ENCODE results near the gene EFTUD2. TPM values are rescaled to one million over a fixed set of nuclear protein-coding genes. Genes with fewer than 3 reads are reported as not detected.

The EFTUD2 gene
- total and polyA plus RNA-seq, 2 of the 4 experiments (the other 2 are of a cell fraction), result 72.5 to 126 TPM

DNA sequence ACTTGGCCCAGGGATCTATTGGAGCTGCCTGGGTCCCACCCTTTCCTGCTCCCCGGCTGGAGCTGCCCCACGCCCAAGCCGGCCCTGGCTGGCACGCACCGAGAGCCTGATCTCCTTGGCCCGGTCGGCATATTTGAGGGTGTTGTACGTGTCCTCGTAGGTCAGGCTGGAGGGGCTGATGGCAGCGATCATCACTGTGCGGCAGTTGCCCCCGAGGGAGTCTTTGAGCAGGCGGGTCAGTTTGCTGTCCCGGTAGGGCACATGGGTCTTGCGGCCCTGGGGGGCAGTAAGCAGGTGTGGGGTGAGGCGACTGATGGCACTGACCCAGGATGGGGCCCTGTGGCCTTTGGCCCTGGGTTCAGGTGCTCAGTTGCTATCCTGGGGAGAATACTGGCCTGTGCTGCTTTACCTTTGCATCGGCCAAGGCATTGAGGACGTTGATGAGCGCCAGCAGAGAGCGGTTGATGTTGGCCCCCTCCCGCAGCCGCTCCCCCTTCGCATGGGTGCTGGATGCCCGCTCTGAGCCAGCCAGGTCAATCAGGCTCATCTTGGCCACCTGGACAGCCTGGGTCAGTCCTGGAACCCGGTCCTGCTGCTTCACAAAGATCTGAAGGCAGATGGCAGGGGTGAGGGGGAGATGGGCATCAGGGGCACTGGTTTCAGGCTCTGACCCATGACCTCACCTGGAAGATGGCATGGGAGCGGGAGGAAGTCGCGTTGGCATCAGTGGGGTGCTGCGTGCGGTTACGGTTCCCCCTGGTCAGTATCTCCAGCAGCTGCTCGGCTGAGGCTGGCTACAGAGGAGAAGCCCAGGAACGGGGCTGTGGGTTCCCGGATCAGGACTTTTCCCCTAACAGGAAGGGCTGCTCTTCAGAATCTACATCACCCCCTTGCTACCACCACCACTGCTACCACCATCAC is 34.8 kb upstream of the EFTUD2 start (continued):
- no peak for TF ChIP-seq BHLHE40 (IDR thresholded peaks at IDR 0.05; ENCODE audit: low read depth, low read length)

DNA sequence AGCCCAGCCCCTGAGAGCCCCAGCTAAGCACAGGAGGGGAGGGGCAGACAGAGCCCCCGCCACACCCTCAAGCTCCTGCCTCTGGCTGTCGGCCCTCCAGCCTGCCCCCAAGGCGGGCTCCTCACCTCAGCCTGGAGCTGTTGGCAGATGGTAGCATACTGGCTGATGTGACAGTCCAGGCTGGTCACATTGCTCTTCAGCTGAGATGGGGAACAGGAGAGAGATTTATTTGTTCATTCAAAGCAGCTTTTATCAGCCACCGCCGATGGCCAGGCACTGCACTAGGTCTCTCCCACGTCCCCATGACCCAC is 33.5 kb upstream of the EFTUD2 start:
- ATAC-seq (ENCODE audit: low read depth) (no peak), DNase-seq (no peak)
- no peak overlapping the region for H3K4ac ChIP-seq (ENCODE audit: low read depth, low read length)
- no peak overlapping the region for H3K23ac ChIP-seq (ENCODE audit: low read depth, low read length)
- no peaks in the 10 kb centered on the region; the same call in 1 of the 2 replicates for H3K9me1 ChIP-seq (ENCODE audit: insufficient read depth, low read length)
- dilution Hi-C loops (cut with HindIII; ENCODE audit: low sequenced_read_pairs, unreplicated experiment) (no loop called here), in situ Hi-C loops (cut with MboI; ENCODE audit: low sequenced_read_pairs) (no loop called here), intact Hi-C loops (cut with micrococcal nuclease) (no loop called here)
- POLR2A ChIA-PET (ENCODE audit: unreplicated experiment), result no interaction called here
- no peak overlapping the region for H2AK9ac ChIP-seq (replicated peaks; ENCODE audit: low read depth, low read length, poor library complexity)
- H3K4me3 ChIP-seq (ENCODE audit: insufficient read depth, low read depth, low read length), result no peak overlapping the region
- no peak overlapping the region for H3K18ac ChIP-seq (ENCODE audit: low read depth, low read length)
- H3K27ac ChIP-seq (ENCODE audit: insufficient read depth, low read length), result no peak overlapping the region
- H4K5ac ChIP-seq (ENCODE audit: low read depth, low read length), result no peak overlapping the region
- peaks cover 3% of the 10 kb centered on the region for H3K36me3 ChIP-seq (ENCODE audit: control insufficient read depth, insufficient read depth, low read length)
- no peak overlapping the region for H2AFZ ChIP-seq (replicated peaks; ENCODE audit: low read length, poor library complexity)
- no CpG with 5 or more reads among the region's 6 CpGs for WGBS, 2 experiments (ENCODE audit: extremely low coverage in 2 of 2, insufficient read length in 1 of 2)
- H4K8ac ChIP-seq (ENCODE audit: low read depth in 2 of 2, low read length in 2 of 2), result no peak overlapping the region
- no peaks in the 10 kb centered on the region for H3K9me3 ChIP-seq (ENCODE audit: control insufficient read depth, insufficient read depth, low read length)
- no peak overlapping the region for H2BK15ac ChIP-seq (ENCODE audit: low read depth, low read length)
- no peak overlapping the region for H3K56ac ChIP-seq (ENCODE audit: extremely low read depth, insufficient read depth, low read length)
- no peaks in the 10 kb centered on the region for H3K27me3 ChIP-seq (ENCODE audit: control insufficient read depth, insufficient read depth, low read length)
- H4K91ac ChIP-seq (ENCODE audit: insufficient read depth, low read depth, low read length), result no peak overlapping the region
- no peak overlapping the region for H2AK5ac ChIP-seq (ENCODE audit: low read depth, low read length)
- H2BK5ac ChIP-seq (ENCODE audit: low read depth, low read length, poor library complexity, severe bottlenecking), result no peak overlapping the region
- no peak overlapping the region for H2BK120ac ChIP-seq (ENCODE audit: low read depth, low read length)
- H3K4me2 ChIP-seq (ENCODE audit: low read depth, low read length), result no peak overlapping the region
- no peak for TF ChIP-seq MAFK (IDR thresholded peaks at IDR 0.05; ENCODE audit: low read depth, low read length)
- TF ChIP-seq MXI1 (IDR thresholded peaks at IDR 0.05; ENCODE audit: borderline replicate concordance, low read depth, low read length), result no peak
- no peak for TF ChIP-seq MAZ (IDR thresholded peaks at IDR 0.05; ENCODE audit: borderline replicate concordance, low read depth, low read length)
- TF ChIP-seq, protein P1, sequence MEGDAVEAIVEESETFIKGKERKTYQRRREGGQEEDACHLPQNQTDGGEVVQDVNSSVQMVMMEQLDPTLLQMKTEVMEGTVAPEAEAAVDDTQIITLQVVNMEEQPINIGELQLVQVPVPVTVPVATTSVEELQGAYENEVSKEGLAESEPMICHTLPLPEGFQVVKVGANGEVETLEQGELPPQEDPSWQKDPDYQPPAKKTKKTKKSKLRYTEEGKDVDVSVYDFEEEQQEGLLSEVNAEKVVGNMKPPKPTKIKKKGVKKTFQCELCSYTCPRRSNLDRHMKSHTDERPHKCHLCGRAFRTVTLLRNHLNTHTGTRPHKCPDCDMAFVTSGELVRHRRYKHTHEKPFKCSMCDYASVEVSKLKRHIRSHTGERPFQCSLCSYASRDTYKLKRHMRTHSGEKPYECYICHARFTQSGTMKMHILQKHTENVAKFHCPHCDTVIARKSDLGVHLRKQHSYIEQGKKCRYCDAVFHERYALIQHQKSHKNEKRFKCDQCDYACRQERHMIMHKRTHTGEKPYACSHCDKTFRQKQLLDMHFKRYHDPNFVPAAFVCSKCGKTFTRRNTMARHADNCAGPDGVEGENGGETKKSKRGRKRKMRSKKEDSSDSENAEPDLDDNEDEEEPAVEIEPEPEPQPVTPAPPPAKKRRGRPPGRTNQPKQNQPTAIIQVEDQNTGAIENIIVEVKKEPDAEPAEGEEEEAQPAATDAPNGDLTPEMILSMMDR (conservative IDR thresholded peaks at IDR 0.05; ENCODE audit: low read depth, low read length), result no peak
- TF ChIP-seq RCOR1 (IDR thresholded peaks at IDR 0.05; ENCODE audit: insufficient replicate concordance, low read length), result no peak
- no peak for TF ChIP-seq RAD21 (IDR thresholded peaks at IDR 0.05; ENCODE audit: low read length)
- no peak for TF ChIP-seq POLR2A (IDR thresholded peaks at IDR 0.05; ENCODE audit: low read depth, low read length)
- TF ChIP-seq SMC3 (IDR thresholded peaks at IDR 0.05; ENCODE audit: low read depth, low read length), result no peak
- no peak for TF ChIP-seq CHD1 (IDR thresholded peaks at IDR 0.05; ENCODE audit: low read depth, low read length)
- TF ChIP-seq, protein P2, sequence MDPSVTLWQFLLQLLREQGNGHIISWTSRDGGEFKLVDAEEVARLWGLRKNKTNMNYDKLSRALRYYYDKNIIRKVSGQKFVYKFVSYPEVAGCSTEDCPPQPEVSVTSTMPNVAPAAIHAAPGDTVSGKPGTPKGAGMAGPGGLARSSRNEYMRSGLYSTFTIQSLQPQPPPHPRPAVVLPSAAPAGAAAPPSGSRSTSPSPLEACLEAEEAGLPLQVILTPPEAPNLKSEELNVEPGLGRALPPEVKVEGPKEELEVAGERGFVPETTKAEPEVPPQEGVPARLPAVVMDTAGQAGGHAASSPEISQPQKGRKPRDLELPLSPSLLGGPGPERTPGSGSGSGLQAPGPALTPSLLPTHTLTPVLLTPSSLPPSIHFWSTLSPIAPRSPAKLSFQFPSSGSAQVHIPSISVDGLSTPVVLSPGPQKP (IDR thresholded peaks at IDR 0.05; ENCODE audit: borderline replicate concordance, low read depth, low read length), result no peak
- no peak for TF ChIP-seq CEBPB (IDR thresholded peaks at IDR 0.05; ENCODE audit: low read depth, low read length)
- TF ChIP-seq, protein P3, sequence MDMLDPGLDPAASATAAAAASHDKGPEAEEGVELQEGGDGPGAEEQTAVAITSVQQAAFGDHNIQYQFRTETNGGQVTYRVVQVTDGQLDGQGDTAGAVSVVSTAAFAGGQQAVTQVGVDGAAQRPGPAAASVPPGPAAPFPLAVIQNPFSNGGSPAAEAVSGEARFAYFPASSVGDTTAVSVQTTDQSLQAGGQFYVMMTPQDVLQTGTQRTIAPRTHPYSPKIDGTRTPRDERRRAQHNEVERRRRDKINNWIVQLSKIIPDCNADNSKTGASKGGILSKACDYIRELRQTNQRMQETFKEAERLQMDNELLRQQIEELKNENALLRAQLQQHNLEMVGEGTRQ (IDR thresholded peaks at IDR 0.05; ENCODE audit: low read depth, low read length), result no peak
- no peaks in the 10 kb centered on the region; the same call in 1 of the 2 replicates for H4K20me1 ChIP-seq (ENCODE audit: insufficient read depth, low read length)
- no peaks in the 10 kb centered on the region for H3K4me1 ChIP-seq (ENCODE audit: control insufficient read depth, insufficient read depth, low read length)
- H2BK20ac ChIP-seq (ENCODE audit: low read depth, low read length), result no peak overlapping the region
- peaks cover 16 to 34% of the 10 kb centered on the region in 2 experiments for H3K79me1 ChIP-seq (ENCODE audit: low read depth in 1 of 2, low read length in 2 of 2)
- no peak overlapping the region for H3K14ac ChIP-seq (replicated peaks; ENCODE audit: low read depth, low read length)
- no TSS peak for BruUV-seq (replicated peaks)
- no peak overlapping the region for H3K9ac ChIP-seq (ENCODE audit: low read depth, low read length)
- CTCF ChIA-PET, result no interaction called here

Data from IMR-90 (cell line).